Measurements from ENCODE around the gene ARID1B.

ARID1B gene

GRCh38 chr6:157172231-157172701 is 395.1 kb downstream of the ARID1B start:
- DNase-seq, result no peak

GRCh38 chr6:157172830-157173536 is 395.8 kb downstream of the ARID1B start:
- no peak for DNase-seq

DNA sequence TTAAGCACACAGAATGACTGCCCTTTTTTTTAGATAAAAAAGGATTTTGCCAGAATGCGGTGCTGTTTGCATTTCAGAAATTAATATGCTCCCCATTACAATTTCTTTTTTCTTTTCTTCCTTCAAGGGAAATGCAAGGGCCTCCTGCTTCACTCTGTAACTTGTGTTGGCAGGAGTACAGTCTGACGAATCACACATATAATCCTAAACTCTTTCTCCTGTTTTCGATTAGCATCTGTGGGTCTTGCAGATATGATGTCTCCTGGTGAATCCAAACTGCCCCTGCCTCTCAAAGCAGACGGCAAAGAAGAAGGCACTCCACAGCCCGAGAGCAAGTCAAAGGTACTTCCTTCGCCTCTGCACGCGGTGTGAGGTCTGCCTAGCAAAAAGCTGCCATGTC is 396.6 kb downstream of the ARID1B start:
- no peak for DNase-seq

DNA sequence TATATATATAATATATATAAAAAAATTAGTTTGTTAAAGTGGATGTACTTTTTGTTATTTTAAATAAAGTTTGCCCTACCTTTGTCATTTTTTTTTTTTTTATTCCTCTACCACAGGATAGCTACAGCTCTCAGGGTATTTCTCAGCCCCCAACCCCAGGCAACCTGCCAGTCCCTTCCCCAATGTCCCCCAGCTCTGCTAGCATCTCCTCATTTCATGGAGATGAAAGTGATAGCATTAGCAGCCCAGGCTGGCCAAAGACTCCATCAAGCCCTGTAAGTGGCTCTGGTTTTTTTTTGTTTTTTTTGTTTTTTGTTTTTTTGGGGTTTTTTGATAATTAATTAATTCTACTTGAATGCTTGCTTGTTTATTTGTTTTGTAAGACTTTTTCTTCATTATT is 397.6 kb downstream of the ARID1B start:
- DNase-seq, result no peak

GRCh38 chr6:157177731-157178336 is 400.7 kb downstream of the ARID1B start:
- no peak for DNase-seq

DNA sequence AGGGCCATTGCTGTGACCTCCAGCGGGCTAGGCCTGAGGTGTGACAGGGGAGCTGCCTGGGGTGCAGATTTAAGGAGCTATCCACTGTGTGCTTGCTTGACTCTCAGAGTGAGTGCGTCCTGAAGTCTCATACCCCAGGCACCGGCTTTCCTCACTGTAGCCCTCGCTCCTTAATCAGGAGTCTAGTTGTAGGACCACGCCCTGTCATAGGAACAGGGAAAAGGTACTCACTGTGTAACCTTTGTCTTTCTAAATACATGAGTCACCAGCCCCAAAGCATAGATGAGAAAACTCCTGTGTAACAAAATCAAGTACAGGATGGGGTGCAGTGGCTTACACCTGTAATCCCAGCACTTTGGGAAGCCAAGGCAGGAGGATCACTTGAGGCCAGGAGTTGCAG is 404.5 kb downstream of the ARID1B start:
- DNase-seq, result no peak

DNA sequence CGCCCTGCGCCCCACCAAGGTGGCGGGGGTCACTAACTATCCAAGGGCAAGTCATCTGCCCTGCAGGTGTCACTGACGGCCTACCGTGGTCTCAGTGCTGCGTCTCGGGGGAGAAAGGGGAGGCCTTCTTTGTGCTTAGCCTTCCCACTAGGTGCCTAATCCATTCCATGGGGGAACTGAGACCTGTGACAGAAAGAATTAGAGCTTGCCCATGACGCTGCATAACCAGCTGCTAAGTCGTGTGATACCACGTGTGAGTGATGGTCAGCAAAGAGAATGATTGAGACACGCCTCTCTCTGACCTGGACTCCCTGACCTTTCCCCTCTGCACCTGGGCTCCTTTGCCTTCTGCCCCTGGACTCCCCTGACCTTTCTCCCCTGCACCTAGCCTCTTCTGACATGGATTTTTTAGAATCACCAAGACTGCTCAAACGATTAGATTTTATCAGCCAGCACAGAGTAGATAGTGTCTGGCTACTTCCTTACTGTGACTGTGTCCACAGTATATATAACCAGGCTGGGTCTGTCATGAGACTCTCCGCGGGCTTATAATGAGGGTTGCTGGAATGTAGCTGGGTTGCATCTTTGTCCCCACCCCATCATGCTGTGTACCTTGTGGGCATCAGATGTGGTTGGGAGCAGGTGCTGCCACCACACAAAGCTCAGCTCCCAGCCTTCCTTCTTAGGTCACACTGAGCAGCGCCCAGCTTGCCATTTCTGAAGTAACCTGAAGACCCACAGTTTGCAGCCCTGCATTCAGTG is 405.5 kb downstream of the ARID1B start:
- no peak for DNase-seq

DNA sequence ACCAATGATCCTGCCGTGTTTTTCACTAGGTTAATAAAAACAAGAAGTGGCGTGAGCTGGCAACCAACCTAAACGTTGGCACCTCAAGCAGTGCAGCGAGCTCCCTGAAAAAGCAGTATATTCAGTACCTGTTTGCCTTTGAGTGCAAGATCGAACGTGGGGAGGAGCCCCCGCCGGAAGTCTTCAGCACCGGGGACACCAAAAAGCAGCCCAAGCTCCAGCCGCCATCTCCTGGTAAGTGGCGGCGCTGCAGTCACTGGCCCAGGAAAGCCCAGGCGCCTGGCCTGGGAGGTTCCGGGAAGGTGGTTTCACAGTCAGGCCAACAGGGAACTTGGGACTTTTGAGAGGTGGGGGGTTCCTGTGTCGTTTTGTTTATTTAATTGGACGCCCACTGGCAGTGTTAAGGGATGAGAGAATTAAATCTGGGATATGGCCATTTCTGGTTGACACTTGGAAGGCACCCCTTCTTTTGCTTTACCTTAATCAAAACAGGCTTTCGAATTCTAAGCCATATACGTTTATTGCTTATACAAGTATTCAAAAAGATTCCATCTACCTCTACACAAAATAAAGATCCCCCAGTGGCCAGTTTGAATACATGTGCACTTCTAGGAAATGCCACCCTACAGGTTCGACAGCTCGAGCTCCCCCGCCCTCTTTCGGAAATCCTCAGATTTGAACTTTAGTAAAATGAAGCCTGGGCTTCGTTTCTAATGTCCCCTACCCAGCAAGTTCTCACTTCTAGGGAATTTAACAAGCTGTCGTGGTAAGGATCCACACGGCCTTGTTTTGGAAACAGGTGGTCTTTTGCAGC is 407.2 kb downstream of the ARID1B start:
- peak; percentile 47 to 67 for DNase-seq

DNA sequence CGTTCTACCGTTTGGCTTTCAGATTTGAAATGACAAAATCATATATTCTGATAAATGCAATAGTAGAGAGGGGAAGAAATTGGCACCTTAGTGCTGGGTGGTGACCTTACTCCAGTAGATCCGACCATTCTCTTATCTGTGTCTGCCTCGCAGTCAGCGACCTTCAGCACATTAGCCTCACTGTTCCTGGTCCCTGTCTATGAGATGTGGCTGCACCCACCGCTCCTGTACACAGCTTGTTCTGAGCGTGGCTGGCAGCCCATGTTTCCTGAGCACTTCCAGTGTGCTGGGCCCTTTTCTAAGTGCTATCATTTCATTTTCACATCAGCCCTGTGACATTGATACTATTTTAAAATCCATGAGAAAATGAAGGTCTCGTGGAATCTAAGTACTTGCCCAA is 408.0 kb downstream of the ARID1B start:
- DNase-seq, result no peak

- no peak for DNase-seq
Measured at GRCh38 chr6:157185986-157186385, 408.8 kb downstream of the ARID1B start.

- no peak for DNase-seq
Measured at GRCh38 chr6:157186785-157187181, 409.6 kb downstream of the ARID1B start.

DNA sequence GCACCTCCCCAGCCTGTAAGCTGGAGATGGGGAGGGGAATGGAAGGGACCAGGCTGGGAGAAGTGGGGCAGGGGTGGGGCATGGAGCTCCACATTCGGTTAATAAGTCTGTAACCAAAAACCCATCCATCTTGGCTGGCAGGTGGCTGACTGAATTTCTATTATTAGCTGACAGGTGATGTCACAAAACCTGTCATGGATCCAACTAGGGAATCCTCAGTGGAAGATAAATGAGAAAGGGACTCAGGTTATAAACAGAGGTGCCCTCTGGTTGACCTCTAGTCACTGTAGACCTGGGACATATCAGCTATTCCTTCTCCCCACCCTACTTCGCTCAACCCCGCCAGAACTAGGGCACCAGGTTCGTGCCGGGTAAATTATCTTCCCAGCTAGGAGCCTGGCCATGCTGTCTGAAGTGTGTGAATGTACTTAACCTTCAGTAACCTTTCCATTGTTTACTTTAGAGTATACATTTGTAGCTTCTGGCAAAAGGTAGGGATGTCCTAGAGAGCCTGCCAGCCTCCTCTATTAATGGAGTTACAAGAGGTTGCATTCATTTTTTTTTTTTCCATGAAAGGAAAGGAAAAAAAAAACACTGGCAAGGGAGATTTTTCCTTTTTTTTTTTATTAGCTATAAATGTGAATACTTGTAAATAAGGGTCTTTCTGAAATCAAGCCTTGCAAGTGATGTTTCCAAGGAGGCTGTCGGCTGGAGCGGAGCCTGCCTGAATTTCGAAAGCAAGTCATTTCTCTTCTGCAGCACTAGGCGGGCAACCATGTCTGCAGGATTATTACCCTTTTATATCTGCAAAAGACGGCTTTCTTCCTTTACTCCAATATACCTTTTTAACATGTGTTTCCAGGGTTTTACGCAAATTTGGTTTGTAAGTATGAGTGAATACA is 410.3 kb downstream of the ARID1B start:
- DNase-seq, result no peak

DNA sequence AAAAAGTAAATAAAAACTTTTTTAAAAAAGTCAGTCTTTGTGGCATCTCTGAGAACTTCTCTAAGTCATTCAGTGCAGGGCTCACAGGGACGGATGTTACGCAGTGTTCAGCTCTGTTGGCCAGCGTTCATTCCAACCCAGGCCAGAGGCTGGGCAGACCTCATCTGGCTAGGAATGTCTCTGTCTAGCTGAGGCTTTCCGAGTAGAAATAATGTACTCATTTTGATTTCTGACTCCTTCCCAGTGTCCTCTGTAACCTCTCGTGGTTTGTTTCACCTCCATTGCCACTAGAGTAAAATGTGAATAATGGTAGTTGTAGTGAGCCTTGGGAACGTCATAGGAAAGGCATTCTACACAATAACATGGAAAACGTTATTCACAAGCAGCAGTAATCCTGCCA is 411.0 kb downstream of the ARID1B start:
- no peak for DNase-seq

DNA sequence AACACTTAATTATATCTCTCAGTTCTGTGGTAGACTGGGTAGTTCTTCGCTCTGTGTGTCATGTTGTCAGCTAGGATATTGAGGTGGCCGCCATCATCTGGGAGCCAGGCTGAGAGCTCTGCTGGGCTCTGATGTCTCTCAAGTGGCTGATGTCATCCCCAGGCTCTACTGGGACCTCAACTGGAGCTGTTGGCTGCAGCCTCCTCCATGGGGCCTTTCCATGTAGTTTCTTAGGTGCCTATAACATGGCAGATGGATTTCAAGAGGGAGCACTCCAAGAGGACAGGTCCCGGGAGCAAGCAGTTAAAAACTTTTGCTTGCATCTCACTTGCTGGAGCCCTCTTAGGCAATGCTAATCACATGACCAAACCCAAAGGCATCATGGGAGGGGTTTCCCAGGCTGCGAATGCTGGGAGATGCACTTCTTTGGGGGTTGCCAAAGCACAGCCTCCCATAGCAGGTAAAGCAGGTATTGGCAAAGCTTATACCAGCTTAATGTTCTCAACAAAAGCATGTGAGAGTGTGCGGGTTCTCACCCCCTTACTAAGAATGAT is 416.3 kb downstream of the ARID1B start:
- DNase-seq, result no peak

- peak in 1 of 2 donors; percentile 43 for DNase-seq
Measured at GRCh38 chr6:157194110-157194509, 416.9 kb downstream of the ARID1B start.

- no peak for DNase-seq
Measured at GRCh38 chr6:157194643-157195042, 417.5 kb downstream of the ARID1B start.

DNA sequence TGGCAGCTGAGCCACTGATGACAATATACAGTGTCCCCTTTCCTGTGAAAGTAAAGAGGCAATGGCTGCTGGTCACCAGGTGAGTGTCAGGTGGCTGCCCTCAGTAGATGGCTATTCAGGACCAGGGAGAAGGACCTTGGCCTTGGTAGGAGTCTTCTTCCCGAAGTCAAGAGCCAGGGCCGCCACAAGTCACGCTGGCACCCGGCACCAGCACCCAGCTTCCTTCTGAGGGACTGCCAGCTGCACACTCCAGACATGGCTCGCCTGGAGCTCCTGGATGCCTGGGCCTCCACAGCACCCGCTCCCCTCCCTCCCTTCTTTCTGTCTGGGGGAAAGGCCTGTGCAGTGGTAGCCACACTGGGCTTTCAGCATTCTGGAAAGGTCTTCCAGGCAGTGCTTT is 419.2 kb downstream of the ARID1B start:
- no peak for DNase-seq

- DNase-seq, result no peak
Measured at GRCh38 chr6:157198425-157199279, 421.5 kb downstream of the ARID1B start.

- DNase-seq, result no peak
Measured at GRCh38 chr6:157200117-157200516, 422.9 kb downstream of the ARID1B start.

DNA sequence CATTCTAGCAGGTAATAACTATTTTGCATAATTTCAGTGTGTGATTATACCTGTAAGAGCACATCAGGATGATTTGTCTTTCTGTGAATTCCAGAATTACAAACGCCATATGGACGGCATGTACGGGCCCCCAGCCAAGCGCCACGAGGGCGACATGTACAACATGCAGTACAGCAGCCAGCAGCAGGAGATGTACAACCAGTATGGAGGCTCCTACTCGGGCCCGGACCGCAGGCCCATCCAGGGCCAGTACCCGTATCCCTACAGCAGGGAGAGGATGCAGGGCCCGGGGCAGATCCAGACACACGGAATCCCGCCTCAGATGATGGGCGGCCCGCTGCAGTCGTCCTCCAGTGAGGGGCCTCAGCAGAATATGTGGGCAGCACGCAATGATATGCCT is 423.4 kb downstream of the ARID1B start:
- DNase-seq, result no peak

DNA sequence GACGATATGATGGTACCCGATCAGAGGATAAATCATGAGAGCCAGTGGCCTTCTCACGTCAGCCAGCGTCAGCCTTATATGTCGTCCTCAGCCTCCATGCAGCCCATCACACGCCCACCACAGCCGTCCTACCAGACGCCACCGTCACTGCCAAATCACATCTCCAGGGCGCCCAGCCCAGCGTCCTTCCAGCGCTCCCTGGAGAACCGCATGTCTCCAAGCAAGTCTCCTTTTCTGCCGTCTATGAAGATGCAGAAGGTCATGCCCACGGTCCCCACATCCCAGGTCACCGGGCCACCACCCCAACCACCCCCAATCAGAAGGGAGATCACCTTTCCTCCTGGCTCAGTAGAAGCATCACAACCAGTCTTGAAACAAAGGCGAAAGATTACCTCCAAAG is 423.9 kb downstream of the ARID1B start:
- no peak for DNase-seq

All from CD4-positive, alpha-beta T cell treated with Interleukin-4 for 1 hour (primary cell).